Measurements from ENCODE around the gene PCARE. TPM values are rescaled to one million over a fixed set of nuclear protein-coding genes. Genes with fewer than 3 reads are reported as not detected.

The PCARE gene
- total RNA-seq, 1 experiment from 2014 or later = not detected

- TF ChIP-seq STAT6 (CRISPR knock-in tag; conservative IDR thresholded peaks at IDR 0.05; ENCODE audit: low read depth) (no peak), ZNF281 (CRISPR knock-in tag; IDR thresholded peaks at IDR 0.05) (no peak), NR2C2 (CRISPR knock-in tag; IDR thresholded peaks at IDR 0.05) (no peak), ETV6 (CRISPR knock-in tag; IDR thresholded peaks at IDR 0.05) (no peak), E2F1 (CRISPR knock-in tag; IDR thresholded peaks at IDR 0.05) (no peak)
Measured at GRCh38 chr2:29114586-29114945, 40.2 kb upstream of the PCARE start (continued).

- peaks cover 63% of the 10 kb centered on the region for H3K27me3 Mint-ChIP-seq (ENCODE audit: low read depth)
- H3K27ac Mint-ChIP-seq = no peak overlapping the region
- H3K4me1 Mint-ChIP-seq = peaks cover 6% of the 10 kb centered on the region; the same call in 1 of the 2 replicates
- DNase-seq (ENCODE audit: low spot score) (no peak), ATAC-seq (no peak)
- H3K36me3 Mint-ChIP-seq = no peaks in the 10 kb centered on the region; the same call in 1 of the 2 replicates
- ChIA-PET CTCF (interaction anchor here (0.6 kb wide), 1 partner anchor 126 kb away, joined by 3 read pairs; no protein-coding TSS in a partner anchor), POLR2A (no interaction called here)
- no peak for TF ChIP-seq JAZF1 (CRISPR knock-in tag; IDR thresholded peaks at IDR 0.05)
- no peak for TF ChIP-seq STAT6 (CRISPR knock-in tag; conservative IDR thresholded peaks at IDR 0.05; ENCODE audit: low read depth)
- TF ChIP-seq IRF1 (CRISPR knock-in tag; IDR thresholded peaks at IDR 0.05) = no peak
- TF ChIP-seq ZNF263 (CRISPR knock-in tag; IDR thresholded peaks at IDR 0.05; ENCODE audit: low read depth) = no peak
- TF ChIP-seq ZNF671 (CRISPR knock-in tag; IDR thresholded peaks at IDR 0.05) = no peak
- no peak for TF ChIP-seq ZNF396 (CRISPR knock-in tag; IDR thresholded peaks at IDR 0.05; ENCODE audit: borderline replicate concordance)
- no peak for TF ChIP-seq ATF2 (CRISPR knock-in tag; IDR thresholded peaks at IDR 0.05; ENCODE audit: borderline replicate concordance, low read depth)
- TF ChIP-seq JUN (CRISPR knock-in tag; IDR thresholded peaks at IDR 0.05) = no peak
- TF ChIP-seq ATF3 (CRISPR knock-in tag; conservative IDR thresholded peaks at IDR 0.05) = no peak
- H3K4me3 Mint-ChIP-seq = peak overlapping the region; percentile 72
- no peaks in the 10 kb centered on the region for H3K9me3 Mint-ChIP-seq
Measured at GRCh38 chr2:29113891-29114321, 39.6 kb upstream of the PCARE start.
